MCF 10A (cell line): ENCODE data around the gene SNAP29. TPM values are rescaled to one million over a fixed set of nuclear protein-coding genes. Genes with fewer than 3 reads are reported as not detected.

Experiments
- Bru-seq: library from RNA; stranded (reverse); fragments of 400-500 nt; gene quantifications from one replicate; lab custom pipeline; 2021; lab: Mats Ljungman, UMichigan
- BruChase-seq, 2 experiments: library from RNA; stranded (reverse); fragments of 400-500 nt; gene quantifications; one replicate each; lab custom pipeline; 2021; lab: Mats Ljungman, UMichigan
- BruUV-seq: library from RNA; stranded (reverse); fragments of 400-500 nt; replicated peaks from 2 replicates; lab custom pipeline; 2021; lab: Mats Ljungman, UMichigan
- CTCF ChIA-PET: fragments of 300-600 bp; sonication (Branson Sonifier 250); formaldehyde crosslinking; extraction: SDS; loops from one replicate; lab custom pipeline; 2021; ENCODE audit warnings: antibody characterized with exemption, inconsistent platforms; lab: Yijun Ruan, JAX
- POLR2A ChIA-PET: fragments of 300-600, 350-650 bp; sonication (Branson Sonifier 250); formaldehyde crosslinking; extraction: SDS; loops from one replicate; lab custom pipeline; 2020; ENCODE audit warnings: antibody characterized with exemption, inconsistent platforms; lab: Yijun Ruan, JAX
- DNase-seq: peaks from one replicate; pipeline ENCODE4 v3.0.0-alpha.2; 2018; ENCODE audit not compliant: unreplicated experiment
- H3K27ac Mint-ChIP-seq: one replicate; pipeline ENCODE4 v1.8.0; 2022; ENCODE audit warnings: mild to moderate bottlenecking, low read depth, mixed read lengths; ENCODE audit not compliant: unreplicated experiment
- H3K27me3 Mint-ChIP-seq: one replicate; pipeline ENCODE4 v1.8.0; 2022; ENCODE audit warnings: mixed read lengths; ENCODE audit not compliant: insufficient read depth, unreplicated experiment
- H3K36me3 Mint-ChIP-seq: one replicate; pipeline ENCODE4 v1.8.0; 2022; ENCODE audit warnings: mild to moderate bottlenecking, moderate library complexity, mixed read lengths; ENCODE audit not compliant: insufficient read depth, unreplicated experiment
- H3K4me1 Mint-ChIP-seq: one replicate; pipeline ENCODE4 v1.8.0; 2022; ENCODE audit warnings: mixed read lengths; ENCODE audit not compliant: insufficient read depth, unreplicated experiment
- H3K4me3 Mint-ChIP-seq: one replicate; pipeline ENCODE4 v1.8.0; 2022; ENCODE audit warnings: mild to moderate bottlenecking, moderate library complexity, mixed read lengths; ENCODE audit not compliant: unreplicated experiment
- H3K9me3 Mint-ChIP-seq: one replicate; pipeline ENCODE4 v1.8.0; 2022; ENCODE audit warnings: mixed read lengths; ENCODE audit not compliant: unreplicated experiment
- intact Hi-C: fragments of 100-400 bp; cut with micrococcal nuclease; formaldehyde crosslinking; loops from 2 replicates; pipeline ENCODE4 v1.14.1; 2022
- long read RNA-seq: library from polyadenylated mRNA; stranded (forward); transcript quantifications from one replicate; pipeline ENCODE4 v2.0.0, GENCODE V29; 2022
- total RNA-seq: library from RNA; stranded (reverse); gene quantifications from 2 replicates; pipeline ENCODE4 v1.2.3, GENCODE V29; 2022
- TF ChIP-seq, protein P1 (sequence below): fragments of 200-600 bp; IDR thresholded peaks from one replicate; pipeline ENCODE4 v1.8.0; 2022; ENCODE audit warnings: antibody characterized with exemption, mild to moderate bottlenecking; ENCODE audit not compliant: unreplicated experiment

SNAP29 gene
- total RNA-seq (28.7 and 39.0 TPM in 2 replicates), Bru-seq, nascent RNA (percentile 65 among the genes with signal in this experiment), BruChase-seq, experiment 1, labeled RNA remaining after a 6-hour chase (percentile 86 among the genes with signal in this experiment), BruChase-seq, experiment 2, labeled RNA remaining after a 2-hour chase (percentile 71 among the genes with signal in this experiment)
- long read RNA-seq, full-length matches to known transcripts: 81 of 90 reads
- long read RNA-seq, partial matches to known transcripts: 6 of 90 reads
- long read RNA-seq, other reads (novel, unspliced or antisense): 3 of 90 reads

DNA sequence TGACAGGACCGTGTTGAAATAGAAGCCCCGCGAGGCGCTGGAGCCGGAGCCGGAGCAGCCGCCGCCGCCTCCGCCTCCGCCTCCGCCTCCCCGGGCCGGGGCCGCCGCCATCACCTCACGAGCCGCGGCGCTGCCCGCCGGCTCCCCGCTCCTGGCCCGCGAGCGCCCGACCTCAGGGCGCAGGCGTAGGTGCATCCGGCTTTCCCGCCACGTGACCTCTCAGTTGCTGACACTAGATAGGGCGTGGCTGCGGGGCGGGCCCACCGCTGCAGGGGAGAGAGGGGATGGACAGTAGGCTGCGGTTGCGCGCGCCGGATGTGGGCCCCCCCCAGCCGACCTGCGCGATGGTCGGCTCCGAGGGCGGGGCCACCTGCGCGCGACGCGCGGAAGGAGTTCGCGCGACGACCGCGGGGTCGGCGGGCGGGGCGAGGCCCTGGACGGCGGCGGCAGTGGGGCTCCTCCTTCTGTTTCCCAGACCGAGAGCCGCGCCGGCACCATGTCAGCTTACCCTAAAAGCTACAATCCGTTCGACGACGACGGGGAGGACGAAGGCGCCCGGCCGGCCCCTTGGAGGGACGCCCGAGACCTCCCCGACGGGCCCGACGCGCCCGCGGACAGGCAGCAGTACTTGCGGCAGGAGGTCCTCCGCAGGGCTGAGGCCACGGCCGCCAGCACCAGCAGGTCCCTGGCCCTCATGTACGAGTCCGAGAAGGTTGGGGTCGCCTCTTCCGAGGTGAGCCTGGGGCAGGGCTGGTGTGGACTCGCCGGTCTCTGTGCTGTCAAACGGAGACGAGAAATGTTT is at the start of gene SNAP29, which contains the start of gene PI4KA:
TSS of gene SNAP29 (plus strand) at position 393 of the 802 bp plus-strand sequence. CDS start at position 497, 104 bp downstream.
TSS of gene PI4KA (minus strand) at position 197 of the 802 bp plus-strand sequence. CDS start at position 111, 86 bp downstream.
- POLR2A ChIA-PET: interaction anchor here (0.6 to 2.2 kb wide), 10 partner anchors 9 to 144 kb away, joined by 3 to 10 read pairs (median 4); partner anchors contain the start of gene CRKL
- H3K4me1 Mint-ChIP-seq: peaks cover 27% of the 10 kb centered on the region
- intact Hi-C loops: no loop called here
- H3K36me3 Mint-ChIP-seq: peaks cover 15% of the 10 kb centered on the region
- TF ChIP-seq, protein P1, sequence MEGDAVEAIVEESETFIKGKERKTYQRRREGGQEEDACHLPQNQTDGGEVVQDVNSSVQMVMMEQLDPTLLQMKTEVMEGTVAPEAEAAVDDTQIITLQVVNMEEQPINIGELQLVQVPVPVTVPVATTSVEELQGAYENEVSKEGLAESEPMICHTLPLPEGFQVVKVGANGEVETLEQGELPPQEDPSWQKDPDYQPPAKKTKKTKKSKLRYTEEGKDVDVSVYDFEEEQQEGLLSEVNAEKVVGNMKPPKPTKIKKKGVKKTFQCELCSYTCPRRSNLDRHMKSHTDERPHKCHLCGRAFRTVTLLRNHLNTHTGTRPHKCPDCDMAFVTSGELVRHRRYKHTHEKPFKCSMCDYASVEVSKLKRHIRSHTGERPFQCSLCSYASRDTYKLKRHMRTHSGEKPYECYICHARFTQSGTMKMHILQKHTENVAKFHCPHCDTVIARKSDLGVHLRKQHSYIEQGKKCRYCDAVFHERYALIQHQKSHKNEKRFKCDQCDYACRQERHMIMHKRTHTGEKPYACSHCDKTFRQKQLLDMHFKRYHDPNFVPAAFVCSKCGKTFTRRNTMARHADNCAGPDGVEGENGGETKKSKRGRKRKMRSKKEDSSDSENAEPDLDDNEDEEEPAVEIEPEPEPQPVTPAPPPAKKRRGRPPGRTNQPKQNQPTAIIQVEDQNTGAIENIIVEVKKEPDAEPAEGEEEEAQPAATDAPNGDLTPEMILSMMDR: no peak
- no TSS peak for BruUV-seq
- H3K27me3 Mint-ChIP-seq: no peaks in the 10 kb centered on the region
- H3K9me3 Mint-ChIP-seq: no peaks in the 10 kb centered on the region
- peak; percentile 98 for DNase-seq
- H3K27ac Mint-ChIP-seq: peak within 1 kb of the TSS; percentile 88
- H3K4me3 Mint-ChIP-seq: peak within 1 kb of the TSS; percentile 87
- CTCF ChIA-PET: interaction anchor here (0.6 to 1.3 kb wide), 3 partner anchors 27 to 575 kb away, joined by 3 to 5 read pairs (median 3); no protein-coding TSS in a partner anchor

- H3K4me3 Mint-ChIP-seq: no peak overlapping the region
- no peaks in the 10 kb centered on the region for H3K9me3 Mint-ChIP-seq
- TF ChIP-seq, protein P1: no peak
- peaks cover 16% of the 10 kb centered on the region for H3K4me1 Mint-ChIP-seq
- no peak for DNase-seq
- POLR2A ChIA-PET: no interaction called here
- CTCF ChIA-PET: interaction anchor here (0.6 to 1.2 kb wide), 2 partner anchors 17 to 25 kb away, joined by 3 to 6 read pairs; no protein-coding TSS in a partner anchor
- intact Hi-C loops: no loop called here
- H3K27me3 Mint-ChIP-seq: no peaks in the 10 kb centered on the region
- BruUV-seq: no TSS peak
- no peak overlapping the region for H3K27ac Mint-ChIP-seq
- peaks cover 91% of the 10 kb centered on the region for H3K36me3 Mint-ChIP-seq
Measured at GRCh38 chr22:20809538-20810185, 49.1 kb upstream of the SNAP29 start.

GRCh38 chr22:20810645-20811044 is 48.2 kb upstream of the SNAP29 start:
- TF ChIP-seq, protein P1: no peak
- Mint-ChIP-seq H3K27me3 (no peaks in the 10 kb centered on the region), H3K27ac (no peak overlapping the region), H3K4me1 (peaks cover 15% of the 10 kb centered on the region), H3K36me3 (peaks cover 92% of the 10 kb centered on the region), H3K4me3 (no peak overlapping the region), H3K9me3 (no peaks in the 10 kb centered on the region)
- ChIA-PET POLR2A (interaction anchor here (0.6 kb wide), 1 partner anchor 106 kb away, joined by 3 read pairs; the partner anchor contains the start of gene CRKL), CTCF (interaction anchor here (1.0 kb wide), 1 partner anchor 27 kb away, joined by 3 read pairs; no protein-coding TSS in a partner anchor)
- BruUV-seq: no TSS peak
- DNase-seq: no peak
- intact Hi-C loops: no loop called here
